ENCODE results near the gene ATP8B1. TPM values are rescaled to one million over a fixed set of nuclear protein-coding genes. Genes with fewer than 3 reads are reported as not detected.

Gene ATP8B1
- total RNA-seq, 1 experiment from 2014 or later = 1.1 TPM

DNA sequence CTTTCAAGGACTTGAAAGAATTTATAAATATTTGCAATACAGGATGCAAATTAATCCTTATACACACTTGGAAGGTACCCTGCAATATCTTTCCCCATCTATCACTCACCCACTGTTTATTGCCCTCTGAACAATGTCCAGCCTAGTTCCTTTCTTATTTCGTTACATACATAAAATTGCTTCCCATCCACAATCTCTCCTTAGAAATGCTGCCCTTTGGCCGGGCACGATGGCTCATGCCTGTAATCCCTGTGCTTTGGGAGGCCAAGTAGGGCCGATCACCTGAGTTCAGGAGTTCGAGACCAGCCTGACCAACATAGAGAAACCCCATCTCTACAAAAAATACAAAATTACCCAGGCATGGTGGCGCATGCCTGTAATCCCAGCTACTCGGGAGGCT is 41.2 kb upstream of the ATP8B1 start:
- Histone ChIP-seq H2AK5ac (ENCODE audit: insufficient read length, low read length) (no peak overlapping the region), H3K27me3 (ENCODE audit: insufficient read depth, low read length) (no peaks in the 10 kb centered on the region), H2AFZ (ENCODE audit: low read length) (no peak overlapping the region), H4K20me1 (ENCODE audit: control insufficient read depth, insufficient read depth, insufficient read length) (no peaks in the 10 kb centered on the region), H3K9ac (ENCODE audit: extremely low read depth, insufficient read length, low read length) (no peak overlapping the region), H3K4ac (ENCODE audit: low read depth, low read length) (no peak overlapping the region), H2BK20ac (ENCODE audit: low read depth, low read length, poor library complexity, severe bottlenecking) (no peak overlapping the region), H4K5ac (ENCODE audit: insufficient read length, low read depth, low read length) (no peak overlapping the region), H3K23ac (ENCODE audit: insufficient read length, low read depth, low read length) (no peak overlapping the region), H3K18ac (ENCODE audit: insufficient read length, low read depth, low read length) (no peak overlapping the region), H2BK5ac (ENCODE audit: insufficient read length, low read length) (no peak overlapping the region), H2BK12ac (ENCODE audit: insufficient read length, low read depth, low read length) (no peak overlapping the region), H4K8ac (replicated peaks; ENCODE audit: insufficient read length, low read depth, low read length) (no peak overlapping the region), H3K4me2 (ENCODE audit: insufficient read depth, insufficient read length, low read length) (no peak overlapping the region), H3K79me2 (ENCODE audit: insufficient read depth, low read length) (no peaks in the 10 kb centered on the region), H3K27ac (ENCODE audit: insufficient read length, low read depth, low read length) (no peak overlapping the region), H3K9me3 (ENCODE audit: control insufficient read depth, low read depth, low read length) (no peaks in the 10 kb centered on the region), H4K91ac (ENCODE audit: insufficient read length, low read depth, low read length) (no peak overlapping the region), H2BK120ac (ENCODE audit: low read depth, low read length, poor library complexity, severe bottlenecking) (no peak overlapping the region), H2BK15ac (ENCODE audit: low read depth, low read length) (no peak overlapping the region), H3K79me1 (ENCODE audit: insufficient read depth, low read depth, low read length, poor library complexity, severe bottlenecking) (no peaks in the 10 kb centered on the region), H3T11ph (ENCODE audit: low read length) (no peak overlapping the region), H3K23me2 (ENCODE audit: insufficient read length, low read depth, low read length, poor library complexity, severe bottlenecking) (no peaks in the 10 kb centered on the region), H3K56ac (ENCODE audit: insufficient read length, low read depth, low read length) (no peak overlapping the region), H3K4me1 (ENCODE audit: insufficient read depth, low read length) (no peaks in the 10 kb centered on the region), H3K14ac (ENCODE audit: insufficient read depth, low read length) (no peak overlapping the region)
- no peaks in the 10 kb centered on the region for H3K36me3 Mint-ChIP-seq (ENCODE audit: insufficient read depth in 1 of 3, low read depth in 3 of 3)
- H3K4me1 Mint-ChIP-seq = peaks cover 7% of the 10 kb centered on the region in 2 experiments; a peak in 3 of 4 replicates
- no peak for TF ChIP-seq CTCF (conservative IDR thresholded peaks at IDR 0.05)
- peak overlapping the region in 1 of 3 experiments; percentile 73; a peak in 1 of 7 replicates for H3K27ac Mint-ChIP-seq
- no peak for DNase-seq
- no peaks in the 10 kb centered on the region for H3K9me3 Mint-ChIP-seq
- WGBS (ENCODE audit: extremely low coverage, insufficient read length, low lambda C conversion rate) = no CpG with 5 or more reads among the region's 7 CpGs
- H3K27me3 Mint-ChIP-seq (ENCODE audit: low read depth) = peaks cover 6% of the 10 kb centered on the region; the same call in 1 of the 2 replicates
- H3K4me3 Mint-ChIP-seq = no peak overlapping the region

Data from H9 (cell line).